ENCODE data around the gene ACTL6B. TPM values are rescaled to one million over a fixed set of nuclear protein-coding genes. Genes with fewer than 3 reads are reported as not detected.
"Not testable (repeated sequence)": the region's sequence is repeated elsewhere in the genome, so short reads cannot be mapped to it uniquely, and the experiment has no call there.

The ACTL6B gene
- total RNA-seq = not detected
- 5.3 TPM for polyA plus RNA-seq (2013, experiment 1 of 2)
- 4.4 TPM for polyA plus RNA-seq (2013, experiment 2 of 2)
- long read RNA-seq, experiment 1 = 0 reads
- long read RNA-seq, experiment 2 = 0 reads
- long read RNA-seq, experiment 3 = 0 reads
- long read RNA-seq, experiment 4 = 0 reads

GRCh38 chr7:100655908-100656674 is at the start of gene ACTL6B:
TSS of gene ACTL6B (minus strand) at chr7:100656448. CDS start at chr7:100656354, 94 bp downstream.
- H3K27ac Mint-ChIP-seq = no peak within 1 kb of the TSS
- H3K27me3 Mint-ChIP-seq (ENCODE audit: insufficient read depth) = peaks cover 52% of the 10 kb centered on the region
- Histone ChIP-seq H3K9ac (ENCODE audit: extremely low read depth, low read length, poor library complexity, severe bottlenecking) (no peak within 1 kb of the TSS), H3K4me1 (ENCODE audit: control insufficient read depth, insufficient read depth, low read length) (no peaks in the 10 kb centered on the region), H3K36me3 (ENCODE audit: control insufficient read depth, insufficient read depth, low read length) (no peaks in the 10 kb centered on the region), H3K4me3 (ENCODE audit: low read length) (no peak within 1 kb of the TSS), H3K9me3 (ENCODE audit: control insufficient read depth, low read length) (no peaks in the 10 kb centered on the region), H3K27ac (ENCODE audit: low read depth, low read length) (no peak within 1 kb of the TSS), H3K27me3 (ENCODE audit: control insufficient read depth, insufficient read depth, low read length, poor library complexity, severe bottlenecking) (peaks cover 23% of the 10 kb centered on the region)
- no peak for TF ChIP-seq CTCF (conservative IDR thresholded peaks at IDR 0.05)
- 11% methylated on average over 27 to 63 of the region's 63 CpGs for WGBS, 2 experiments (ENCODE audit: insufficient coverage in 1 of 2, insufficient read length in 1 of 2)
- H3K9me3 Mint-ChIP-seq = peaks cover 1% of the 10 kb centered on the region
- peak; percentile 95 for DNase-seq
- H3K4me1 Mint-ChIP-seq = no peaks in the 10 kb centered on the region
- H3K36me3 Mint-ChIP-seq (ENCODE audit: low read depth) = no peaks in the 10 kb centered on the region
- H3K4me3 Mint-ChIP-seq = no peak within 1 kb of the TSS

- Histone ChIP-seq H3K4me1 (ENCODE audit: control insufficient read depth, insufficient read depth, low read length) (no peaks in the 10 kb centered on the region), H3K9me3 (ENCODE audit: control insufficient read depth, low read length) (no peaks in the 10 kb centered on the region), H3K27ac (ENCODE audit: low read depth, low read length) (peak overlapping the region; percentile 91), H3K27me3 (ENCODE audit: control insufficient read depth, insufficient read depth, low read length, poor library complexity, severe bottlenecking) (no peaks in the 10 kb centered on the region), H3K9ac (ENCODE audit: extremely low read depth, low read length, poor library complexity, severe bottlenecking) (peak overlapping the region; percentile 89), H3K36me3 (ENCODE audit: control insufficient read depth, insufficient read depth, low read length) (peaks cover 13% of the 10 kb centered on the region), H3K4me3 (ENCODE audit: low read length) (peak overlapping the region; percentile 89)
- Mint-ChIP-seq H3K4me3 (peak overlapping the region; percentile 95), H3K27me3 (ENCODE audit: insufficient read depth) (no peaks in the 10 kb centered on the region), H3K9me3 (no peaks in the 10 kb centered on the region), H3K27ac (peak overlapping the region; percentile 92), H3K4me1 (peaks cover 10% of the 10 kb centered on the region), H3K36me3 (ENCODE audit: low read depth) (peaks cover 16% of the 10 kb centered on the region)
- 0 to 1% methylated on average over 17 to 25 of the region's 25 CpGs for WGBS, 2 experiments (ENCODE audit: insufficient coverage in 1 of 2, insufficient read length in 1 of 2)
- TF ChIP-seq CTCF (conservative IDR thresholded peaks at IDR 0.05) = peak; percentile 97
- peak; percentile 96 for DNase-seq
Measured at GRCh38 chr7:100705320-100705752, 49.1 kb upstream of the ACTL6B start.

- not testable (repeated sequence) for H3K27ac Mint-ChIP-seq; H3K4me3 ChIP-seq (ENCODE audit: low read length); H3K27me3 ChIP-seq (ENCODE audit: control insufficient read depth, insufficient read depth, low read length, poor library complexity, severe bottlenecking); H3K9me3 Mint-ChIP-seq; DNase-seq; H3K36me3 ChIP-seq (ENCODE audit: control insufficient read depth, insufficient read depth, low read length); H3K4me1 Mint-ChIP-seq; H3K36me3 Mint-ChIP-seq (ENCODE audit: low read depth); H3K27ac ChIP-seq (ENCODE audit: low read depth, low read length); H3K9me3 ChIP-seq (ENCODE audit: control insufficient read depth, low read length); H3K9ac ChIP-seq (ENCODE audit: extremely low read depth, low read length, poor library complexity, severe bottlenecking); H3K4me1 ChIP-seq (ENCODE audit: control insufficient read depth, insufficient read depth, low read length); H3K27me3 Mint-ChIP-seq (ENCODE audit: insufficient read depth); H3K4me3 Mint-ChIP-seq
- WGBS, 2 experiments (ENCODE audit: insufficient coverage in 1 of 2, insufficient read length in 1 of 2) = 94 to 97% methylated on average over 3 of the region's 3 CpGs
Measured at GRCh38 chr7:100701089-100701488, 44.8 kb upstream of the ACTL6B start.
